ENCODE data around the gene TPRN. TPM values are rescaled to one million over a fixed set of nuclear protein-coding genes. Genes with fewer than 3 reads are reported as not detected.

TPRN gene
- total RNA-seq, 1 experiment from 2014 or later: 12.0 TPM

- Histone ChIP-seq H3K36me3 (no peaks in the 10 kb centered on the region), H3K9me3 (no peaks in the 10 kb centered on the region), H3K4me3 (no peak overlapping the region), H3K27me3 (peaks cover 60% of the 10 kb centered on the region)
- no peak for DNase-seq
These were observed 35.9 kb downstream of the TPRN start for GRCh38 chr9:137164370-137165249.

GRCh38 chr9:137163805-137164204, 36.7 kb downstream of the TPRN start:
- no peak for DNase-seq
- Histone ChIP-seq H3K9me3 (no peaks in the 10 kb centered on the region), H3K36me3 (no peaks in the 10 kb centered on the region), H3K4me3 (no peak overlapping the region), H3K27me3 (peaks cover 61% of the 10 kb centered on the region)

- H3K27me3 ChIP-seq: peaks cover 63% of the 10 kb centered on the region
- H3K36me3 ChIP-seq: no peaks in the 10 kb centered on the region
- H3K4me3 ChIP-seq: no peak overlapping the region
- H3K9me3 ChIP-seq: no peaks in the 10 kb centered on the region
- no peak for DNase-seq
These were observed 37.2 kb downstream of the TPRN start for GRCh38 chr9:137163365-137163715.

DNA sequence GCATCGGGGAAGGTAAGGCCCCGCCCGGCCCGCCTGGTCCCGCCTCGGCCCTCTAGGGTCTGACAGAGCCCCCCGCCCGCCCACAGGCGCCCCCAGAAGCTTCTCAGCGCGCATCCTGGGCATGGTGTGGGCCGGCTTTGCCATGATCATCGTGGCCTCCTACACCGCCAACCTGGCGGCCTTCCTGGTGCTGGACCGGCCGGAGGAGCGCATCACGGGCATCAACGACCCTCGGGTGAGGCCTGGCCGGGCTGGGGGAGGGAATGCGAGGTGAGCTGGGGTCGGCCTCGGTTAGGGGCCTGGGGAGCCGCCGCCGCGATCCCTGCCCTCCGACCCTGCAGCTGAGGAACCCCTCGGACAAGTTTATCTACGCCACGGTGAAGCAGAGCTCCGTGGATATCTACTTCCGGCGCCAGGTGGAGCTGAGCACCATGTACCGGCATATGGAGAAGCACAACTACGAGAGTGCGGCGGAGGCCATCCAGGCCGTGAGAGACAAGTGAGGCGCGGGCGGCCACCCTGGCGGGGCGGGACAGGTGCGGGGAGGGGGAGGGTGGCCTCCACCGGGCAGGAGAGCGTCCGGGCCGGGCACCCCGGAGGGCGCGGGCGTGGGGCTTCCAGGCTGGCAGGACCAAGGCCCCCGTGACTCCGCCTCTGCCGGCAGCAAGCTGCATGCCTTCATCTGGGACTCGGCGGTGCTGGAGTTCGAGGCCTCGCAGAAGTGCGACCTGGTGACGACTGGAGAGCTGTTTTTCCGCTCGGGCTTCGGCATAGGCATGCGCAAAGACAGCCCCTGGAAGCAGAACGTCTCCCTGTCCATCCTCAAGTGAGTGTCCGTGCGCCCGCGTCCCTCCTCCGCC, 37.8 kb downstream of the TPRN start:
- Histone ChIP-seq H3K27me3 (peaks cover 63% of the 10 kb centered on the region), H3K9me3 (no peaks in the 10 kb centered on the region), H3K4me3 (no peak overlapping the region), H3K36me3 (no peaks in the 10 kb centered on the region)
- DNase-seq: no peak

GRCh38 chr9:137161558-137162486, 38.7 kb downstream of the TPRN start:
- no peak for DNase-seq
- H3K36me3 ChIP-seq: no peaks in the 10 kb centered on the region
- peaks cover 62% of the 10 kb centered on the region for H3K27me3 ChIP-seq
- H3K9me3 ChIP-seq: no peaks in the 10 kb centered on the region
- H3K4me3 ChIP-seq: no peak overlapping the region

GRCh38 chr9:137160716-137161557, 39.6 kb downstream of the TPRN start:
- no peaks in the 10 kb centered on the region for H3K9me3 ChIP-seq
- DNase-seq: no peak
- H3K36me3 ChIP-seq: no peaks in the 10 kb centered on the region
- no peak overlapping the region for H3K4me3 ChIP-seq
- H3K27me3 ChIP-seq: peaks cover 55% of the 10 kb centered on the region

- Histone ChIP-seq H3K27me3 (peaks cover 55% of the 10 kb centered on the region), H3K4me3 (no peak overlapping the region), H3K36me3 (no peaks in the 10 kb centered on the region), H3K9me3 (no peaks in the 10 kb centered on the region)
- DNase-seq: no peak
These were observed 40.5 kb downstream of the TPRN start for GRCh38 chr9:137160054-137160425.

GRCh38 chr9:137159105-137160053, 41.2 kb downstream of the TPRN start:
- Histone ChIP-seq H3K27me3 (peaks cover 55% of the 10 kb centered on the region), H3K4me3 (no peak overlapping the region), H3K9me3 (no peaks in the 10 kb centered on the region), H3K36me3 (no peaks in the 10 kb centered on the region)
- DNase-seq: no peak

DNA sequence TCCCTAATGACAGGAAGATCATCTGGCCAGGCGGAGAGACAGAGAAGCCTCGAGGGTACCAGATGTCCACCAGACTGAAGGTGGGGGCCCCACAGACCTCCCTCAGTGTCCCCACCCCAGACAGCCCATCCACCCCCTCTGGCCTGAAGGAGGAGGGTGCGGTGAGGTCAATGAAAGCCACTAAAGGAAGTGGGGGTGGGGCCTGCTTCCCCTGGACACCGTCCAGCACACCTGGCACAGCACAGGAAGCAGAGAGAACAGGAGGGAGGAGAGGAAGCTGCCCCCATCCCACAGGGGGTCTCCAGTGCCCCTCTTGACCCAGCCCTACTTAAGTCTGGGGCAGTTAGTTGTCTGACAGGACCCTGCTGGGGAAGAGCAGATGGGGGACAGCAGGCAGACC, 41.9 kb downstream of the TPRN start:
- no peak for DNase-seq
- H3K36me3 ChIP-seq: no peaks in the 10 kb centered on the region

DNA sequence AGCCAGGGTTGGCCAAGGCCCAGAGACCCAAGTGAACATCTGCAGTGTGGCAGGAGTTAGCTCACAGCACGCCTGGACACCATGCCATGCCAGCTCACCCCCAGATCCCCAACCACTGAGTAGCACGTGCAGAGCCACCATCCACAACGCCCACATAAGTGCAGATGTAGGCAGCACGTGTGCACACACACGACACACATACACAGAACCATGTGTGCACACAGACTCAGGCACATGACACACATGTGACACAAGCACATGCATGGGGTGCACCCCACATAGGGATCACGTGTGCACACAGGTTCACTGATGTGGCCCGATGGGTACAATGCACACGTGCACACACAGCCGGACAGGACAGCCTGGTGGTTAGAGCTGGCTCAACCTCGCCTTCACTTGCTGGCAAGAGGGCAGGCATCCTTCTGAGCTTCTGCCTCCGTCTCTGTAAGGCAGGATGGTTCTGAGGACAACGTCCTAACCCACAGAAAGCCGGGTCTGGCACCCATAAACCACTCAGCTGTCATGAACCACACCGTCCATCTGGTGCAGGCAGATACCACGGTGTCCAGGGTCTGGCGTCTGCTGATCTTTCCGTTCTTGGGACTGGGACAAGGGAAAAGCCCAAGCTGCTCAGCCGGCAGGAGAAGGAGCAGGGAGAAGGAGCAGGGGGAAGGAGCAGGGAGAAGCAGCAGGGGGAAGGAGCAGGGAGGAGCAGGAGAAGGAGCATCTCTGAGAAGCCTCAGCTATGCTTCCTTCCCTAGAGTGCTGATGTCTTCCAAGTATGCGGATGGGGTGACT, 42.7 kb downstream of the TPRN start:
- peaks cover 42% of the 10 kb centered on the region for H3K27me3 ChIP-seq
- H3K4me3 ChIP-seq: no peak overlapping the region
- H3K36me3 ChIP-seq: no peaks in the 10 kb centered on the region
- H3K9me3 ChIP-seq: no peaks in the 10 kb centered on the region
- DNase-seq: peak; percentile 28

More for the DNA sequence above, 41.9 kb downstream of the TPRN start:
- no peak overlapping the region for H3K4me3 ChIP-seq
- H3K27me3 ChIP-seq: peaks cover 50% of the 10 kb centered on the region
- no peaks in the 10 kb centered on the region for H3K9me3 ChIP-seq

GRCh38 chr9:137156567-137157375, 43.8 kb downstream of the TPRN start:
- DNase-seq: peak; percentile 35
- H3K27me3 ChIP-seq: peaks cover 33% of the 10 kb centered on the region
- H3K4me3 ChIP-seq: no peak overlapping the region
- H3K36me3 ChIP-seq: no peaks in the 10 kb centered on the region
- no peaks in the 10 kb centered on the region for H3K9me3 ChIP-seq

DNA sequence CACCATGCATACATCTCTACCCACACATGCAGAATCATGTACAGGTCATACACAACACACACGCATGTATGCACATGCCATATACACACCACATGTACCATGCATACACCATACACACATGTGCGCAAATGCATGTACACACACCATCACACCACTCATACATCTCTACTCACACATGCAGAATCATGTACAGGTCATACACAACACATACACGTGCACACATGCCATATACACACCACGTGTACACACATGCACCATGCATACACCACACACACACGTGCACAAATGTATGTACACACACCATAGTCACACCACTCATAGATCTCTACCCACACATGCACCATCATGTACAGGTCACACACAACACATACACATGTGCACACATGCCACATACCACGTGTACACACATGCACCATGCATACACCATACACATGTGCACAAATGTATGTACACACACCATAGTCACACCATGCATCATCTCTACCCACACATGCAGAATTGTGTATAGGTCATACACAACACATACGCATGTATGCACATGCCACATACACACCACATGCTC, 47.6 kb downstream of the TPRN start:
- H3K9me3 ChIP-seq: no peaks in the 10 kb centered on the region
- H3K27me3 ChIP-seq: peaks cover 9% of the 10 kb centered on the region
- H3K4me3 ChIP-seq: no peak overlapping the region
- no peak for DNase-seq
- H3K36me3 ChIP-seq: no peaks in the 10 kb centered on the region

All from MG63 (cell line).